Hematopoietic multipotent progenitor cell treated with erythropoietin and hydrocortisone succinate and interleukin-3 and kit ligand, for 15 days (in vitro differentiated cells): ENCODE measurements around the gene COMT.
"Not testable (repeated sequence)": the region's sequence is repeated elsewhere in the genome, so short reads cannot be mapped to it uniquely, and the experiment has no call there.

ENCODE experiments used
- DNase-seq: peaks from one replicate; pipeline ENCODE4 v3.0.0-alpha.2; 2015; ENCODE audit warnings: low spot score

COMT gene

DNA sequence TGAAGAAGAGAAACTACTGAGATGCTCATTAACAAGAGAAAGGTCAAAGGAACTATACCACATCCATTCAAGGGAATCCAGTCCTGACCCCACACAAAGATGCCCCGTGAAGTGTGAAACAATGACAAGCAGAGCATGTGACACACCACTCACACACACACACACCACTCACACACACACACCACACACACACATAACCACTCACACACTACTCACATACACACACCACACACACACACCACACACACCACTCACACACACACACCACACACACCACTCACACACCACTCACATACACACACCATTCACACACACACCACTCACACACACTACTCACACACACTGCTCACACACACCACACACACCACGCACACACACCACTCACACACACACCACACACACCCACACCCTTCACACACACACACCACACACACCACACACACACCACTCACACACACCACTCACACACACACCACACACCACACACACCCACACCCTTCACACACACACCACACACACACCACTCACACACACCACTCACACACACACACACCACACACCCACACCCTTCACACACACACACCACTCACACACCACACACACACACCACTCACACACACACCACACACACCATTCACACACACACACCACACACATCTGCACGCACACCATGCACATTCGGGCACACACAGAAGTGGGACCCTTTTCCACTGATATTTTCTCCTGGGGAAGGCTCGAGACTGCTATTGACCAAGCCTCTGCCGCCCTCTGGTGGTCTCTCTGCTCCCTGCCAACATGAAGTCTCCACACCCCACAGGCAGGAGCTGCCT is 32.0 kb upstream of the COMT start:
- peak; percentile 85 for DNase-seq

DNA sequence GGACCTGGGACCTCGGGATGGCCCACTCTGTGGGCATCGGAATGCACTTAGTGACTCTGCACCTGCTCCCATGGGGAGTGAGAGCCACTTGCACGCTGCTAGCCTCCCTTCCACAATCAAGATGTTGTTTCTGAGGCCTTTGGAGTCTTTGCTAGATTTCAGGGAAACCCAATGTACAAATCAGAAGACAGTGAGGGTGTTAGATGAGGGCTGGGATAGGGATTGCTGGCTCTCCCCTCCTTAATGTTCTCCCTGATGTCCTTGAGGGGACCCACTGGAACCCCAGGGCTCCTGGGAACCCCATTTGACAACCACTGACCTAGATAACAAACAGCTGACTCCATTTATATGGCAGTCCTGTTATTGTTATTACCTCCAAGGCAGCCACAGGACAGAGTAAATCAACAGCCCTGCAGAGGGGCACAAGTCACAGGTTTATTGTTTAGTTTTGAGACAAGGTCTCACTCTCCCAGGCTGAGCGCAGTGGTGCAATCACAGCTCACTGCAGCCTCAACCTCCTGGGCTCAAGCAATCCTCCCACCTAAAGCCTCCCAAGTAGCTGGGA is 31.3 kb upstream of the COMT start:
- DNase-seq = no peak

DNA sequence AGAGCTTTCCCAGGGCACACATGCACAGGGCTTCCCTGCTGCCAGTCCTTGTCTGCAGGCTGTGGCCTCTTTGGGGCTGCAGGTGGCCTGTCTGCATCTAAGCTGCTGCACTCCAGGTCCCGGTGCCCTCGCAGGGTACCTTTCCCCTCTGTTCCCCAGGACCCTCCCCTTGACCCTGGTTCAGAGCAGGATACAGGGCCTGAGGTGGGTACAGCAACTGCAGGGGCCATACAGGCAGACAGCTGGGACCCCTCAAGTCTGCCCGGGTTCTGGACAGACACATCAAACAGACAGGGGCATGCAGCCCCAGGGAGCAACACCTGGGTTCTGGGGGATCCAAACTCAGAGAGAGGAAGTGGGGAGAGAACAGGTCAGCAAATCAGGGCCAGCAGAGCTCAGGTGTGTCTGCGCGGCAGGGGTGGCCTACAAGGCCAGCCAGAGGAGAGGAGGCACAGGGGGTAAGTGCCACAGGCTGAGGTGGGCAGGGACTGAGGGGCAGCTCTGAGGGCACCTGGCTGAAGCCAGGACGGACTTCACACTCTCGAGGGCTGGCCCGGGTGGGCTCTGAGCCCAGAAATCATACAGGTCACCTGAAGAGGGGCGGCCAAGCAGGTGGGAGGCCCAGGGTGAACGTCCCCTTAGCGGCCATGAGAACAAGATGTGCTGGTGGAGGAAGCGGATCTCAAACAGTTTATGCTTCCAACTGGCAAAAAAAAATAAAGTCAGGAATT is 29.9 kb upstream of the COMT start:
- no peak for DNase-seq

DNA sequence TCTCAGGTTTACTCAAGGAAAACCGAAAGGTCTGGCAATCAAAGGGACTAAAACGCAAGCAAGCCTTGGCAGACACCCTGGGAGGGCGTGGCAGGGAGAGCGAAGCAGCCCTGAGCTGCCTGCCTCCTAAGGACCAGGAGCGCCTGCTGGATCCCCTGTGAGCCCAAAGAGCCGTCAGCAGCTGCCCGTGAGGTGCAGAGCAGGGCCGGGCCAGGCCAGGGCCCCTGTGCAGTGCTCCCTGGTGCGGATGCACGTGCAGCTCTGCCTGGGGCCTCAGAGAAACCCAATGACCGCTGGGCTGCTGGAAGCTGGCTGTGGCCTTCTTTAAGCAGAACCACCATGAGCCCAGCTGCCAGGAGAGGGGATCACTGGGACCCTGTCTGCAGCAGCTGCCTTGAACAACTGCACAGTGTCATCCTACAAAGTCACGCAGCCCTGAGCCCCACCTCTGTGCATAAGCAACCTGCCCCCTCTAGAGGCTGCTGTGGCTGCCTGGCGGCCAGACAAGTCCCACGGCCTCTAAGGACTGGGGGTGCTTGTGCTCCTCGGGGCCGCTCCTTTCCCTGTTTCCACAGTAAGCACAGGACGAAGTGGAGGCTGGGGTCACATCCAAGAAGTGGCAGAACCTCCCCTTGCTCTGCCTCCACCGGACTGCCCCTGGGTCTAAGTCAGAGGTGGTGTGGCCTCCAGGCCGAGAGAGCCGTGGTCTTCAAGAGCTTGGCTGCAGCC is 29.1 kb upstream of the COMT start:
- no peak for DNase-seq

DNA sequence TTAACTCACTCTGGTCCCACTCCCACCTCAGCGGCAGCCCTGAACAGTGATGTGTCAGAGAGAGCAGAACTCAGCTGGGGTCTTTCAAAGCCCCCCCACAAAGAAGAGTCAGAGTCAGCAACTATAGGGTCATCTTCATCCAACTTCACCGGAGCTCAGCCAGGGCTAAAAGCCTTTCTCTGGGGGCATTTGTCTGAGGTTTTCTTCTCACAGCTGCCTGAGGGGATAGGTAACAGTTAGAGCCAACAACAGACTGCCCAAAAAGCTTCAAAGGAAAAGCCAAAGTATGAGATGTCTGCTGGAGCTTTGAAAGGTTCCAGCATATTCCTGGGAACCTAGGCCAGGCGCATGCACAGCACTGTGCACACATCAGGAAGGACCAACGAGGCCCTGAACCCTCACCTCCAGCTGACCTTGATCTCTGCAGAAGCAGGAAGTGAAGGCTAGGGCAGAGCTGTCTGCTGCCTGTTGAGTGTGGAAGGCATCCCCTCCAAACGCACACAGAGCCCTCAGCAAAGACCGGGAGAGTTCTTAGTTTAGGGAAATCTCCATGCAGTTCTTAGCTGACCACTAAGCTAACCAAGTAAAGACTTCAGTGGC is 28.1 kb upstream of the COMT start:
- no peak for DNase-seq

DNA sequence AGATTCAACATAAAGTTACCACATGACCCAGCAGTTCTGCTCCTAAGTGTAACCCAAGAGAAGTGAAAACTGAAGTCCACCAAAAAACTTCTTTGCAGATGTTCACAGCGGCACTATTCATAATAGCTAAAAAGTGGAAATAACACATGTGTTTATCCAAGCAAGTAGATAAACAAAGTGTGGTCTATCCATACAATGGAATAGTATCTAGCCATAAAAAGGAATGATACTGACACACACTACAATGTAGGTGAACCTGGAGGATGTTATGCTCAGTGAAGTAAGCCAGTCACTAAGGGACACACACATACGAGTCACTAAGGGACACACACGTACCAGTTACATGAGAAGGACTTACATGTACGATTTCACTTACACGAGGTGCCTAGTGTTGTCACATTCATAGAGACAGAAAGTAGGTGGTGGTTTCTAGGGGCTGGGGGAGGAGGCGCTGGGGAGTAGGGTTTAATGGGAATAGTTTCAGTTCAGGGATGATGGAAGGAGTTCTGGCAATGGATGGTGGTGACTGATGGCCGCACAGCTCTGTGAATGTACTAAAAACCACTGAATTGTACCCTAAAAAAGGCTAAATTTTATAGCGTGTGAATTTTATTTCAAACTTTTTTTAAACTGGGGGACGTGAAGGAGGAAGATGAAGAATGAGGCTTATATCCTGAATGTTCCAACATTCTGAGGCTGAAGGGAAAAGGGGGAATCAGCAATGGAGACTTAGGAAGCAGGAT is 27.2 kb upstream of the COMT start:
- no peak for DNase-seq

DNA sequence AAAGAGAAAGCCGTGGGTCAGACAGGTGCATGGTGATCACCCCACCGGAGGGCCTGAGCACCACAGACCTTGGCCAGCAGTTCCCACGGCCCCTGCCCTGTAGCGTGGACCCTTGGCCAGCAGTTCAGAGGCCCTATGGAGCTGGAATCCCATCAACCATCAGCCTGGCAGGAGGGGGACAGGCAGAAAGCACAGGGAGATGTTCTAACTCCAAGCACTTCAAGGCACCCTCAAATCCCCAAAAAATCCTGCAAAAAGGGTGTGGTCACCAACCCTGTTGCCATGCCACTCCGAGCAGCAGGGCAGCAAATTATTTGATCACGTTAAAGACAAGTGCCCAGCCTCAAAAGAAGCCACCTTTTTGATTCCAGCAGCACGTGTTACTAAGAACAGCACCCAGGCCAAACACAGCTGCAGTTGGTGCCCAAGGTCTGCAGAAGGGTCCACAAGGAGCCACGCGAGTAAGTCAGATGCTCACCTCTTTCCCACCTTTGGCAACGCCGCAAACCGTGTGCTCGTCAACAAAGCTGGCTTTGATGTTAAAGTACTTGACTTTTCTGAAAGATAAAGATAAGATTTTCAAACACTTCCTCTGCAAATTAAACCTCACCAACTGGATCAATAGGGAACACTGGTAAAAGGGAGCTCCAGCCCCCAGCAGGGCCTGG is 26.2 kb upstream of the COMT start:
- no peak for DNase-seq

DNA sequence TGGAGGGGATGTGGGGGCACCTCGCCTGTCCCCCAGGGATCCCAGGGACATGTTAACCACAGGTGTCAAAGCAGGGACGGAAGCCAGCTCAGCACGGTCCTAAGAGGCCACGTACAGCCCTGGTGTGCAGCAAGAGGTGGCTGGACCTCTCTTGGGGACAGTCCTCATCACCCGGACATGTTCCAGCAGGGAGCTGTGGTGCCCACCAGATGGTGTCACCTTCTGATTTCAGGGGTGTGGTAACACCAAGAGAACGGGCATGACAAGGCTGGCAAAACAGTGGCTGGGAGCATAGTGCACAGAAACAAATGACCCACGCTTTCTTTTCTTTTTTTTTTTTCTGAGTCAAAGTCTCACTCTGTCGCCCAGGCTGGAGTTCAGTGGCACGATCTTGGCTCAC is 25.6 kb upstream of the COMT start:
- no peak for DNase-seq

DNA sequence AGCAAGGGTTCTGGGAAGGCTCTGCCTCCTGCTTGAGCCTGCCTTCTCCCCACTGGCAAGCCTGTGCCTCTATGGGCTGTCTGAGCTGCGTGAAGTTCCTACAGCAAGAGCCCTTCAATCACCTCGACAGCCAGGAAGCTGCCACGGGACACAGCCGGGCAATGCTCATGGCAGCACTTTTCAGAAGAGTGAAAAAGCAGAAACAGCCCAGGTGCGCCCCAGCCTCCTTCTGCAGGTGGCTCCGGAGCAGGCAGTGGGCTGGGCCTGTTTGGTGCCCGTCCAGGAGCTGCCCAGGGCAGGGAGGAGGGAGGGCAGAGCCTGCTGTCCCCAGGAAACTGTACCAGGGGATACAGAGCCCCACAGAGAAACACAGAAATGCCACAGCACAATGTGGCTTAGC is 24.6 kb upstream of the COMT start:
- no peak for DNase-seq

DNA sequence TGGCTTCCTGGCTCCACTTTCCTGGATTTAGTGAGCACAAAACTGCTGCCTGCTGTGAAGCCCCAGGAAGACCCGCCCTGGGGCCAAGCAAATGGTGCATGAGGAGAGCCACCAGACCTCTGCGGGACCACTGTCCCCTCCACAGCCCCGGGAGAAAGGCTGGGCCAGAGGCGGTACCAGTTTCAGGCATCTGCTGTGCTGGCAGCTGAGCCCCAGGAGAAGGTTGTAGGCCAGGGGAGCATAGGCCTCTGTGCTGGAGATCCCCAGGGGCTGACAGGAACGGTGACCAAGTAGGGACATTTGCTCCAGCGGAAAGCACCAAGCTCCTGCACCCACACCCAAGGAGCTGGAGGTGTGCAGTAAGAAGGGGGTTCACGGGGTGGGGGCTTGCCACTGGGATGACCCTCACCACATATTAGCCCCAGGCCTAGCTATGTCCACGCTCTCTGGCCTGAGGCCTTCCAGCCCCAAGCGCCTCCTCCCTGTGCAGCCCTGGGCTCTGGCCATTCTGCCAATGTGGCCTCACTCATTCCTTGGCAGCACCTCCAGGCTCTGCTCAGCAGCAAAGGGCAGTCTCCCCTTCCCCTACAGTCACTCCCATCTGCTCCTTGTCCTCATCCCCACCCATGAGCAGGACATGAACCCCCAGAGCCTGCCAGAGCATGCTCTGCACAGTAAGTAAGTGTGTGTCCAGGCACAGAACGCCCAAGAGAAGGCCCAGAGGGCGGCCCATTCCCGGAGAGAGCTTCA is 24.0 kb upstream of the COMT start:
- no peak for DNase-seq

DNA sequence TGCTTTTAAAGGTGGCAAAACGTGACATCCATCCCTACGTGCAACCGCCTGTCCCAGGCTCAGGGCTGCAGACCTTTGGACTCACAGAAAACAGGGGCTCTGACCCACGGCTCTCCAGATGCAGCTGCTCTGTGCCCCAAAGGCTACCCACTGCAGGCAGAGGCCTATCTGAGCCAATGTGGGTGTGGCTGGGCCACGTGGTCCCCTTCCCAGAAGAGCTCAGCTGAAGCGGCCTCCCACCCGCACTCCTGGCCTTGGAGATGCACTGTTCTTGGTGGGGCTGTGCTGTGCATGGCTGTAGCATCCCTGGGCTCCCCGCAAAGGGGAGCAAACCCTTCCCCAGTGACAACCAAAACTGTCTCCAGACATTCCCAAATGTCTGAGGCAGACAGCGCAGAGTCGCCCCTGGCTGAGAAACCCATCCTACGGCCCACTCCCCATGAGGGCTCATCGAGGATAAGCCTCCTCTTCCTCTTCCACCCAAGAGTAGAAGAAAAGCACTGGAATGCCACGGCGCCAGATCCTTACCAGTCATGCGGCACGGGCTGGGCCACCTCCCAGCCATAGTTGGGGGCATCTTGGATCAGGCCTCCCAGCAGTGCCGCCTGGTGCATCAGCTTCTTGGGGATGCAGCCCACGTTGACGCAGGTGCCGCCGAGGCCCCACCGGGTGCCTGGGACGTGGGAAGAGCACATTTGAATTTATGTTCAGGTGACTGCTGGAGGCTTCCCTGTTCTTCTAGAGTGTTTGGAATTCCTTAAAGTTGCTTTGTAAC is 23.1 kb upstream of the COMT start:
- peak; percentile 46 for DNase-seq

DNA sequence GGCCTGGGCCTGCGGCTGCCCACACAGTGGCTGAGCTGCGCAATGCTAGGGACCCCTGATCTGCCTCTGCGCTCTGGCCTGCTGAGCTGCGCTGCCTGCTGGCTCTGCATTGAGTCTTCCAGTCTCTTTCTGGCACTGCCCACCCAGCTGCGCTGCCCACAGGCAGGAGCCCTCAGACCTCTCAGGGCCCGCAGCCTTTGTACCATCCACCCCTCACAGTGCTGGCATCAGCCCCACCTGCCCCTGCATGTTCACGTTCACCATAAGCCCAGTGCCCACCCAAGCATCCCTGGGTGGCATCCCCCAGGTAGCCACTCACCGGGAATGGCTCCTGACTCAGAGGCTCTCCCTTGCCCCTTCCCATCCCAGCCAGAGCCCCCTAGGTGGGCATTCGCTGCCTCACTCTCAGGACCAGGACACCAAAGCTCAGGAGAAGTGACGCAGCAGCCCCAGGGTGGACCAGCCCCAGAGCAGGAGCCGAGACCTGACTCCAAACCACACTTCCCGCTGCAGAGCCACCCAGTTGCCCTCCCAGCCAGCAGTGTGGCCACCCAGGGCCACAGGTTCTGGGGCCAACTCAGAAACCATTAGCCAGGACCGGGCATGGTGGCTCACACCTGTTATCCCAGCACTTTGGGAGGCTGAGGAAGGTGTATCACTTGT is 21.7 kb upstream of the COMT start:
- no peak for DNase-seq

DNA sequence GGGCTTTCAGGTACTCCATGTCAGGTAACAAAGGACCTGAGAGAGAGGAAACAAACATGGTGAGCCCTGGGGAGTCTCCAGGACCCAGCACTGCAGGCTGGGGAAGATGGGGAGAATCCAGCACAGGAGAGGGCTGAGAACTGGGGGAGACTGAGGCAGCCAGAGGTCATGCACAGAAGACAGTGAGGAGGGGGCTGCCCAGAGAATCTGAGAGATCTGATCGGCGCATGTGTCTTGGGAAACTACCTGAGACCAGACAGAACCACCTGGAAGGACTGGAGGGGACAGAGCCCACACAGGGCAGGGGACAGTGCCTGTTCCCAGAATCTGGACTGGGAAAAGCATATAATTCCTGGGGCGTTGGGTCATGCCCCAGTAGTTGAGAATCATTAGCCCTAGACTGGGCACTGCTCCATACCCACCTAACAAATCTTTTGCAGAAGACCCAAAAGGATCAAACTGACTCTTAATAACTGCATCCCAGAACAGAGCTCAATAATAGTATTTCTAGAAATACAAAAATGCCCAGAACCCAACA is 20.0 kb upstream of the COMT start:
- DNase-seq = no peak

DNA sequence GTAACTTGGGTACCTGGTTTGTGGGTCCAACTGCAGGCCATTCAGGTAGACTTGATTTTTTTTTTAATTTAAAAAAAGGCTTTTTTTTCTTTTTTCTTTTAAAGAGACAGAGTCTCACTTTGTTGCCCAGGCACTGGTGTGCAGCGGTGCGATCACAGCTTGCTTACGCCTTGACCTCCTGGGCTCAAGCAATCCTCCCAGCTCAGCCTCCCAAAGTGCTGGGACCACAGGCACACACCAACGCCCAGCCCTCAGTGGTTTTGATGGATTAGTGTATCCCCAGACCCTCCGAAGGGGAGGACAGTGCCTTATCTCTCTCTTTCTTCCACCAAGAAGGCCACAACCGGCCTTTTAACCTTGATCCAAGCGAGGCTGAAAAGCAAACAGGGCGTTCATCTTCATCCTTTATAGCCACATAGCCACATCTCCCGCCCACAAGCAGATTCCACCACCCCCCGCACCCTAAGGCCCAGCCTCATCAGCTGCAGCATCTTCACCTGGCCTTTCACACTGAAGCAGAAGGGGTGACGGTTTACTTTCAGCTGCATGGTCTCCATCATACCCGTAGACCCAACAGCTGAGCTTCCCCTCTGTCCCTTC is 17.6 kb upstream of the COMT start:
- no peak for DNase-seq

DNA sequence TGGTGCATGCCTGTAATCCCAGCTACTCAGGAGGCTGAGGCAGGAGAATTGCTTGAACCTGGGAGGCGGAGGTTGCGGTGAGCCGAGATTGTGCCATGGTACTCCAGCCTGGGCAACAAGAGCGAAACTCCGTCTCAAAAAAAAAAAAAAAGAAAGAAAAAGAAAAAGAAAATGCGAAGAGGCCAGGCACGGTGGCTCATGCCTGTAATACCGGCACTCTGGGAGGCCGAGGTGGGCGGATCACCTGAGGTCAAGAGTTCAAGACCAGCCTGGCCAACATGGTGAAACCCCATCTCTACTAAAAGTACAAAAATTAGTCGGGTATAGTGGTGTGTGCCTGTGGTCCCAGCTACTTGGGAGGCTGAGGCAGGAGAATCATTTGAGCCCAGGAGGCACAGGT is 15.5 kb upstream of the COMT start:
- DNase-seq = not testable (repeated sequence)

DNA sequence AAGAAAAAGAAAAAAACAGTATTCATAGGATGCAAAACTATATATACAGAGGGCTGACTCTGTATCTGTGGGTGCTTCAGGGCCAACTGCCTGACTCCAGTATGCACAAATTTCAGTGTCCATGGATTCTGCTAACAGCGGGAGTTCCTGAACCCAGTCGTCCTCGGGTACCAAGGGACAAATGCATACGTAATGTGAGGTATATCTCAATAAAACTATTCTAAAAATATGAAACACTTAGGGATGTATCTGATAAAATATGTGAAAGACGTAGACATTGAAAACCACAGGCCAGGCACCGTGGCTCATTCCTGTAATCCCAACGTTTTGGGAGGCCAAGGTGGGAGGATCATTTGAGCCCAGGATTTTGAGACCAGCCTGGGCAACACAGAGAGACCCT is 13.9 kb upstream of the COMT start:
- DNase-seq = no peak

DNA sequence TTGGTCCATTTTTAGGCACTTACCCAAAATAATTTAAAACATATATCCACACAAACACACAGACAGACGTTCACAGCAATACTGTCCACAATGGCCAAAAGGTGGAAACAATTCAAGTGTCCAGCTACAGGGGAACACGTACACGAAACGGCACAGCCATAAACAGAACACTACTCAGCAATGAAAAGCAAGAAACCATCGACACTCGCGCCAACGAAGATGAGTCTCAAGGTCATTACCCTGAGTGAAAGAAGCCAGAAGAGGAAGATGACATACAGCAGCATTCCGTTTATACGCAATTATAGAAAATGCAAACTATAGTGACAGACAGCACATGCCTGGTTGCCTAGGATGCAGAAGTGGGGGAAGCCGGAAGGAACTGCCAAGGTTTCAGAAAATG is 13.4 kb upstream of the COMT start:
- DNase-seq = no peak
